Glomerular visceral epithelial cell (primary cell): ENCODE data around the gene SLC4A9.

Source experiments
- DNase-seq: peaks from one replicate; pipeline ENCODE4 v3.0.0-alpha.2; 2016; ENCODE audit errors: extremely low spot score

SLC4A9 gene, protein sequence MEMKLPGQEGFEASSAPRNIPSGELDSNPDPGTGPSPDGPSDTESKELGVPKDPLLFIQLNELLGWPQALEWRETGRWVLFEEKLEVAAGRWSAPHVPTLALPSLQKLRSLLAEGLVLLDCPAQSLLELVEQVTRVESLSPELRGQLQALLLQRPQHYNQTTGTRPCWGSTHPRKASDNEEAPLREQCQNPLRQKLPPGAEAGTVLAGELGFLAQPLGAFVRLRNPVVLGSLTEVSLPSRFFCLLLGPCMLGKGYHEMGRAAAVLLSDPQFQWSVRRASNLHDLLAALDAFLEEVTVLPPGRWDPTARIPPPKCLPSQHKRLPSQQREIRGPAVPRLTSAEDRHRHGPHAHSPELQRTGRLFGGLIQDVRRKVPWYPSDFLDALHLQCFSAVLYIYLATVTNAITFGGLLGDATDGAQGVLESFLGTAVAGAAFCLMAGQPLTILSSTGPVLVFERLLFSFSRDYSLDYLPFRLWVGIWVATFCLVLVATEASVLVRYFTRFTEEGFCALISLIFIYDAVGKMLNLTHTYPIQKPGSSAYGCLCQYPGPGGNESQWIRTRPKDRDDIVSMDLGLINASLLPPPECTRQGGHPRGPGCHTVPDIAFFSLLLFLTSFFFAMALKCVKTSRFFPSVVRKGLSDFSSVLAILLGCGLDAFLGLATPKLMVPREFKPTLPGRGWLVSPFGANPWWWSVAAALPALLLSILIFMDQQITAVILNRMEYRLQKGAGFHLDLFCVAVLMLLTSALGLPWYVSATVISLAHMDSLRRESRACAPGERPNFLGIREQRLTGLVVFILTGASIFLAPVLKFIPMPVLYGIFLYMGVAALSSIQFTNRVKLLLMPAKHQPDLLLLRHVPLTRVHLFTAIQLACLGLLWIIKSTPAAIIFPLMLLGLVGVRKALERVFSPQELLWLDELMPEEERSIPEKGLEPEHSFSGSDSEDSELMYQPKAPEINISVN

GRCh38 chr5:140360101-140360500 is at the start of gene SLC4A9:
SLC4A9 (plus strand) TSS chr5:140360194; CDS start chr5:140360237, 43 bp downstream.
- DNase-seq = no peak

DNA sequence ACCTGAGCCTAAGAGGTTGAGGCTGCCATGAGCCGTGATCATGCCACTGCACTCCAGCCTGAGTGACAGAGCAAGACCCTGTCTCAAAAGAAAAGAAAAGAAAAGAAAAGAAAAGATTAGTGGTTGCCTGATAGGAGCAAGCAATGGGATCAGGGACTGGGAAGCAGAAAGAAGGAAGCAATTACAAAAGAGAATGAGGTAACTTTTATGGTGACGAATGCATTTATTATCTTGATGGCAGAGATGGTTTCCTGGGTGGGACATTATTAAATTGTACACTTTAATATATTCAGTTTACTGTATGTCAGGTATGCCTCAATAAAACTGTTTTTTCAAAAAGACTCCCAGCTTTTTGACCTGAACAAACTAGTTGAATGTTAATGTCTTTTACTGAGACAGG is 49.6 kb upstream of the SLC4A9 start:
- DNase-seq = no peak

- peak; percentile 77 for DNase-seq
Measured at GRCh38 chr5:140311011-140311467, 49.0 kb upstream of the SLC4A9 start.

DNA sequence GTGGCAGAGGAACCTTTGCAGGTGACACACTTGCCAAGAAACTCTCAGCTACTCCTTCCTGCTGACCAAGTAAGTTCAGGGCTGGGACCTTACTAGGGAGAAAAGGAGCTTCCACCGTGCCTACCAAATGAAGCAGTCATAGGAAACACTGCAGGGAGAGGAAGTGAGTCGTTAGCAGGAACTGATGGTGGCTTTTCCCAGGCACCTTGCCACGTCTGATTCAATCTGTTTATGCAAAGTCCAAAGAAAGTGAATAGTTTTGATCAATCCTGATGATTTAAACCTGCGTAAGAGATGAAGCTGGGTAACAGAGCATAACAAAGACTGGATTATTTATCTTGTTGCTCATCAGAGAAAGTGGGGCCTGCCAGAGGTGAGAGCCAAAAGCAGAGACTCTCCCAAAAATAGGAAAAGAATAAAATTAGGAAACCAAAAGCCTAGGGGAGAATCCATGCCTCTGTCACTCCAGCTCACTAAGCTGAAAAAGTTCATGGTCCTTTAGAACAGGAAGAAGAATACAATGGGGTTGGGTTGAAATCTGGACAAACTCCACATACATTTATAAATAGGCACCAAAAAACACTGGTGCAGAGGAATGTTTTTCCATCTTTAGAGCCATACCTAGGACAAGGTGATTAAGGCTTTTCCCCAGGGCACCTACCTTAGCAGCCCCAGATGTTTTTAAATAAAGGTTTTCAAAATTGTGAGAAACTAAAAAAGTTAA is 47.8 kb upstream of the SLC4A9 start:
- DNase-seq = peak; percentile 85

DNA sequence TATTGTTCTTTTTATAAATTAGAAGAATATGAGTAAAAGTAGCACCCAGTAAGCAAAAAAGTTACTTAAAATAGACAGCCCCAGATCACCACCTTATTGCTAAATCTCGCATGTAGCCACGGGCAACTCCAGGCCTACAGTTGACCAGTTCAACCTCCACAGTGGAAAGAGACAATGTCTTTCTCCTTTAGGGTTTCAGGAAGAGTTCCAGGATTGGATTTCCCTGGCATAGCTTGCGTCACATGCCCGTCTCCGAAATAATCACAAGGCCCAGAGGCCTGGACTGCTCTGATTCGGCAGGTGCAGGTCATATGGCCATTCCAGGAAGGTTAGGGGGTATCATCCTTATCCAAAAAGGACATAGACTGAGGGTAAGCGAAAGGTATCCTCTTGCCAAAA is 47.2 kb upstream of the SLC4A9 start:
- DNase-seq = no peak

DNA sequence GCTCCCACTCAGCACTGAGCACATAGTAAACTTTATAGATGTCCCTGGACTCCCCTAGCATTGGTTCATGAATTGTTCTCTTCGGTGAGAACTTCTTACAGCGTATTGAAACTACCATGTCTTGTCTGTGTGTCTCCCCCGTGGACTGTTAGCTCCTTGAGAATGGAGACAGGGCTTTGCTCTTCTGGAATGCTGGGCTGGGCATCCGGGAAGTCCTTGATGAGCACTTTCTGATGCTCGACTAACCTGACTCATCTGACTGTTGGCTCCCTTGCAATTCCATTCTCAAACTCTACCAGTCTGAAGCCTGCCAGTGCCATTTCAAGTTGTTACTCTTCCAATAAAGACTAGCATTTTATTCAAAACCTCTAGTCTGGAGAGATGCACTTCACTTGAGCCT is 42.1 kb upstream of the SLC4A9 start:
- peak; percentile 79 for DNase-seq

DNA sequence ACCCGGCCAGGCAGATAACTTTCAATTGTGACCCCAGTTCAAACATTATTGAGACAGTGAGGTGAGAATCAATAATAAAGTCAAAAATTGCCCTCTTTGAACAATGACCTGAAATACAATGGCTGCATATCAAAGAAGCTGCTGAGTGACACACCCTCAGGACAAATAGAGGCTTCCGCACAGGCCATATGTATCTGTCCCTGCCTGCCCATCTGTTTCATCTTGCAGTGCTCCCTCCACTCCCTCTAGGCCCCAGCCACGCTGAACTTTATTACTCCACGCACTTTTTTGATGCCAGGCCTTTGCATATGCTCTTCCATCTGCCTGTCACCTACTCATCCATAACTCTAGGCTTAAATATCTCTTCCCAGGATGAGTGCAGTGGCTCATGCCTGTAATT is 41.2 kb upstream of the SLC4A9 start:
- no peak for DNase-seq

- DNase-seq = no peak
Measured at GRCh38 chr5:140319833-140320232, 40.2 kb upstream of the SLC4A9 start.

DNA sequence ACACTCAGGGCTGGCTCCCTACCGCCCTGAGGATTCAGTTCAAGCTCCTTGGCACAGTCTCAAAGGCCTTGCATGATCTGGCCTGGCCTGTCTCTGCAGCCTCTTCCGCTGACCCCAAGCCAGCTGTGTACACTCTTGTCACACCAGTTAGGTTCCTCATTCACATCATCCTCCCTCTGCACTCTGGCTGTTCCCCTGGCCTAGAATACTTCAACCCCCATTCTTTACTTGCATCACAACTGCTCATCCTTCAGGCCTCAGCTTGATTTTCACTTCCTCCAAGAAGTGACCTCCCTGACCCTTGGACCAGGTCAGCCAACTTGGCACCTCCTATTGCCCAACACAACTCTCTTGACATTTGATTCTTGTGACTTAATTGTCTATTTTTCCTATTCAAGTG is 38.2 kb upstream of the SLC4A9 start:
- DNase-seq = no peak

DNA sequence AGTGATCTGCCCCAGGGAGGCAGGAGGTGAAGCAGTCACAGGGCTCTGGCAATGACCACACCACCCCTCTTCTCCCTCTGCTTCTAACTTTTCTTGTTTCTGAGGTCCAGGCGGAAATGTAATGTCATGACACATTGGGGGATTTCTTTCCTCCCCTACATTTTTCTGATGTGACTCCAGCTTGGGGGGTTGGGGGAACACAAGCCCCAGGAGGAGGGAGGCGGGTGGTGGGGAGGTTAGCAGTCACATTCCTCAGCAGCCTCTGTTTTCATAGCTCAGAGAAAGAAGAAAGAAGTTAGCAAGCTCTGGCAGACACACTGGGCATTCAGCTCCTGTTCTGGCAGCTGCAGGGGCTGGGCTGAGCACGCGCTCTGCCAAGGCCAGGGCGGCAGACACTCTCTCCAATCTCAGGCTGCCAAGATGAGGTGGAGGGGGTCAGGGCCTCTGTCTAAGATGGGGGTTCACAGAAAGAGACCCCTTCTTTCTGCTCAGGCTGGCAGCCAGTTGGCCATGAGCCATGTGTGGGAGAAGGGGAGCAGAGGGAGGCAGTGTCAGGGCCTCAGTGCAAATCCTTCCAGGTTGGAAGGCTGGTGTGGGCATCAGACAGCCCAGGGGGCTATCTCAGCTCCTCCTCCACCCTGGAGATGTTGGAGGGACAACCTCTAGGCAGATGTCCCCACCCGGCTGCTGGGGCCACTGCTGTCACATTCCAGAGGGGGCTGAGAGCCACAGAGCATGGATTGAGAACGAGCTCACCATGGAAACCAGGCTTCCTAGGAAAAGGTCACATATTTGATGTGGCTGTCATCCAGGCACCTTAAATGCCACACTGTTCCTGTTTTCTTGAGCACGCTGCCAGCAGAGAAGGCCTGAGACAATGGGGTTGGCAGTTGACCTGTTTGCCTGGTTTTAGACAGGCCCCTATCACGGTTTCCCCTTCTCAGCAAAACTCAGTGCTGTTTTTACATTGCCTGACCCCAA is 37.0 kb upstream of the SLC4A9 start:
- DNase-seq = peak; percentile 98

- DNase-seq = peak; percentile 49
Measured at GRCh38 chr5:140324041-140324600, 35.9 kb upstream of the SLC4A9 start.

GRCh38 chr5:140324617-140325241 is 35.3 kb upstream of the SLC4A9 start:
- DNase-seq = no peak

GRCh38 chr5:140325486-140325885 is 34.5 kb upstream of the SLC4A9 start:
- DNase-seq = no peak

- no peak for DNase-seq
Measured at GRCh38 chr5:140327589-140327988, 32.4 kb upstream of the SLC4A9 start.

GRCh38 chr5:140328036-140328764 is 31.8 kb upstream of the SLC4A9 start:
- DNase-seq = no peak

GRCh38 chr5:140329739-140330481 is 30.1 kb upstream of the SLC4A9 start:
- DNase-seq = no peak

GRCh38 chr5:140331638-140332037 is 28.4 kb upstream of the SLC4A9 start:
- DNase-seq = no peak

DNA sequence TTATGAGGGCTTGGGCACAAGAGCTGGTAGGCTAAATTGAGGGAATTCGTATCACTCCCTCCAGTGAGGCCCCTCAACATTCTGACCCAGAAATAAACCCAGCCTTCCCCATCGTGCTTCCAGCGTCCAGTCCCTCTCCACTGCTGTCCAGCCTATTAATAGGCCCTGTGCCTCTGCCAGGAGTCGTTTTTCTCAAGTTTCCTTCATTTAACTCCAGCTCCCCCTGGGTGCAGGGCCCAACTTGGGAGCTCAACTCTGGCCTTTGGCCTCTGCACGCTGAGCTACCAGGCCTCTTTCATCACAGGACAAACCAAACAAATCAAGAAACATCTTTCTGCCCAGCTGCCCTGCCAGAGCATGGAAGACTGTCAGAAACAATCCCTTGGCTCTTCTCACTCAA is 23.6 kb upstream of the SLC4A9 start:
- no peak for DNase-seq
